Loucy (cell line): Measurements from ENCODE around the gene DHRS3.

ENCODE experiments used
- CTCF ChIP-seq: fragments of 200-600 bp; sonication (generic); conservative IDR thresholded peaks from 2 replicates; pipeline ENCODE4 v1.5.1; 2014; ENCODE audit warnings: mild to moderate bottlenecking, antibody characterized with exemption, low read length
- EZH2phosphoT487 ChIP-seq: fragments of 200-600 bp; IDR thresholded peaks from 2 replicates; pipeline ENCODE4 v1.6.1; 2018; ENCODE audit warnings: antibody characterized with exemption, mild to moderate bottlenecking, moderate library complexity, borderline replicate concordance

- TF ChIP-seq CTCF = no peak
- no peak for TF ChIP-seq EZH2phosphoT487
Observed at GRCh38 chr1:12649971-12650421, 32.0 kb upstream of the DHRS3 start.
